SKM-1 (cell line): ENCODE measurements around the gene ELF4.
A peak's percentile ranks its signal among the peaks of the same experiment; 100 is the strongest.

Source experiments
- DNase-seq: peaks from one replicate; lab custom pipeline; 2025; ENCODE audit not compliant: unreplicated experiment; lab: John Stamatoyannopoulos, UW

The ELF4 gene

GRCh38 chrX:130110379-130111219, at the start of gene ELF4:
TSS of gene ELF4 (minus strand) at chrX:130110497. CDS start at chrX:130081330, 29,167 bp downstream.
- peak; percentile 36 for DNase-seq

GRCh38 chrX:130159776-130160175, 49.5 kb upstream of the ELF4 start:
- DNase-seq = no peak

GRCh38 chrX:130158311-130158710, 48.0 kb upstream of the ELF4 start:
- no peak for DNase-seq

- DNase-seq = no peak
Observed at GRCh38 chrX:130155564-130155963, 45.3 kb upstream of the ELF4 start.

- DNase-seq = no peak
Observed at GRCh38 chrX:130147631-130148030, 37.3 kb upstream of the ELF4 start.

GRCh38 chrX:130145123-130145522, 34.8 kb upstream of the ELF4 start:
- DNase-seq = no peak

GRCh38 chrX:130144509-130144908, 34.2 kb upstream of the ELF4 start:
- DNase-seq = no peak

- no peak for DNase-seq
Observed at GRCh38 chrX:130139474-130140201, 29.3 kb upstream of the ELF4 start.

- DNase-seq = no peak
Observed at GRCh38 chrX:130136961-130137360, 26.7 kb upstream of the ELF4 start.

GRCh38 chrX:130136496-130136895, 26.2 kb upstream of the ELF4 start:
- no peak for DNase-seq

GRCh38 chrX:130130990-130131389, 20.7 kb upstream of the ELF4 start:
- no peak for DNase-seq

GRCh38 chrX:130125091-130125874, 15.0 kb upstream of the ELF4 start:
- DNase-seq = no peak

- DNase-seq = no peak
Observed at GRCh38 chrX:130124577-130124976, 14.3 kb upstream of the ELF4 start.

- DNase-seq = no peak
Observed at GRCh38 chrX:130121505-130121800, 11.2 kb upstream of the ELF4 start.

- DNase-seq = peak; percentile 43
Observed at GRCh38 chrX:130120746-130121504, 10.6 kb upstream of the ELF4 start.

- no peak for DNase-seq
Observed at GRCh38 chrX:130120321-130120731, 10.0 kb upstream of the ELF4 start.

- DNase-seq = no peak
Observed at GRCh38 chrX:130119312-130119898, 9.1 kb upstream of the ELF4 start.

- DNase-seq = no peak
Observed at GRCh38 chrX:130118441-130119311, 8.4 kb upstream of the ELF4 start.

GRCh38 chrX:130117166-130117565, 6.9 kb upstream of the ELF4 start:
- DNase-seq = no peak
